ENCODE results near the gene PFAS.
A peak's percentile ranks its signal among the peaks of the same experiment; 100 is the strongest.
"Not testable (repeated sequence)": the region's sequence is repeated elsewhere in the genome, so short reads cannot be mapped to it uniquely, and the experiment has no call there.

PFAS gene, protein sequence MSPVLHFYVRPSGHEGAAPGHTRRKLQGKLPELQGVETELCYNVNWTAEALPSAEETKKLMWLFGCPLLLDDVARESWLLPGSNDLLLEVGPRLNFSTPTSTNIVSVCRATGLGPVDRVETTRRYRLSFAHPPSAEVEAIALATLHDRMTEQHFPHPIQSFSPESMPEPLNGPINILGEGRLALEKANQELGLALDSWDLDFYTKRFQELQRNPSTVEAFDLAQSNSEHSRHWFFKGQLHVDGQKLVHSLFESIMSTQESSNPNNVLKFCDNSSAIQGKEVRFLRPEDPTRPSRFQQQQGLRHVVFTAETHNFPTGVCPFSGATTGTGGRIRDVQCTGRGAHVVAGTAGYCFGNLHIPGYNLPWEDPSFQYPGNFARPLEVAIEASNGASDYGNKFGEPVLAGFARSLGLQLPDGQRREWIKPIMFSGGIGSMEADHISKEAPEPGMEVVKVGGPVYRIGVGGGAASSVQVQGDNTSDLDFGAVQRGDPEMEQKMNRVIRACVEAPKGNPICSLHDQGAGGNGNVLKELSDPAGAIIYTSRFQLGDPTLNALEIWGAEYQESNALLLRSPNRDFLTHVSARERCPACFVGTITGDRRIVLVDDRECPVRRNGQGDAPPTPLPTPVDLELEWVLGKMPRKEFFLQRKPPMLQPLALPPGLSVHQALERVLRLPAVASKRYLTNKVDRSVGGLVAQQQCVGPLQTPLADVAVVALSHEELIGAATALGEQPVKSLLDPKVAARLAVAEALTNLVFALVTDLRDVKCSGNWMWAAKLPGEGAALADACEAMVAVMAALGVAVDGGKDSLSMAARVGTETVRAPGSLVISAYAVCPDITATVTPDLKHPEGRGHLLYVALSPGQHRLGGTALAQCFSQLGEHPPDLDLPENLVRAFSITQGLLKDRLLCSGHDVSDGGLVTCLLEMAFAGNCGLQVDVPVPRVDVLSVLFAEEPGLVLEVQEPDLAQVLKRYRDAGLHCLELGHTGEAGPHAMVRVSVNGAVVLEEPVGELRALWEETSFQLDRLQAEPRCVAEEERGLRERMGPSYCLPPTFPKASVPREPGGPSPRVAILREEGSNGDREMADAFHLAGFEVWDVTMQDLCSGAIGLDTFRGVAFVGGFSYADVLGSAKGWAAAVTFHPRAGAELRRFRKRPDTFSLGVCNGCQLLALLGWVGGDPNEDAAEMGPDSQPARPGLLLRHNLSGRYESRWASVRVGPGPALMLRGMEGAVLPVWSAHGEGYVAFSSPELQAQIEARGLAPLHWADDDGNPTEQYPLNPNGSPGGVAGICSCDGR (N-terminal part only)

DNA sequence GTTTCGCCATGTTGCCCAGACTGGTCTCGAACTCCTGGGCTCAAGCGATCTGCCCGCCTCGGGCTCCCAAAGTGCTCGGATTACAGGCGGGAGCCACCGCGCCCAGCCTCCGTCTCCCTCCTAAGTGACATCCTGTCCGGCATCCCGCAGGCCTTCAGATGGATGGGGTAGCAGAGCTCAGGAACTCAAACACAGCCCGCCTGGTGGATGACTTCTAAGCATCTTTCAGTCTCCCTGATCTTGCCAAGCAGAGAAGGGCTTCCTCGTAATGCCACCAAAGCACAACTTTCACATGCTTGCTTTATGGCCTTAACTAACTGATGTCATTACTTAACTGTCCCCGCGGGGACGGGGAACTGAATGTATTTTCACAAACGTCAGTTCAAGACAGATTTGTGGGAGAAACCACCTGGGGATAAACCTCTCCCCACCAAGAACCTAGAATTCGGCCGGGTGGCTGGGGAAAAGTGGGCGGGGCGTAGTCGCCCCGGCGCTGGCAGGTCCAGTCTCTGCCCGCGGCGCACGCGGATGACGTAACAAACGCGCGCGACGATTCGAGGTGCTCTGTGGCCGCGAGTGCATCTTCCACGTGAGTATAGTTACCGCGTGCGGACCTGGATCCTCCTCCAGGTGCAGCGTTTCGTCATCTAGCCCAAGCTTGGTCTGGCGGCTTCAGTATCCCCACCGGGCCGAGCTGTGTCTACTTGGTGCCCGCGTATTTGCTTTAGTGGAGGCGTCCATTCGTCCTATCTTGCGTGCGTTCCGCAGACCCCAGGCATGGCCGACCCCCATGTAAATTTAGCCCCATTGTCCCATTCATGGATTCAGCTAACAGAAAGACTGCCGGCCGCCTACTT, at the start of gene PFAS:
TSS of gene PFAS (plus strand) at position 539 of the 857 bp plus-strand sequence. CDS start 4,649 bp downstream, outside the sequence.
- DNase-seq (ENCODE audit: low spot score) (peak; percentile 89), FAIRE-seq (no peak)

DNA sequence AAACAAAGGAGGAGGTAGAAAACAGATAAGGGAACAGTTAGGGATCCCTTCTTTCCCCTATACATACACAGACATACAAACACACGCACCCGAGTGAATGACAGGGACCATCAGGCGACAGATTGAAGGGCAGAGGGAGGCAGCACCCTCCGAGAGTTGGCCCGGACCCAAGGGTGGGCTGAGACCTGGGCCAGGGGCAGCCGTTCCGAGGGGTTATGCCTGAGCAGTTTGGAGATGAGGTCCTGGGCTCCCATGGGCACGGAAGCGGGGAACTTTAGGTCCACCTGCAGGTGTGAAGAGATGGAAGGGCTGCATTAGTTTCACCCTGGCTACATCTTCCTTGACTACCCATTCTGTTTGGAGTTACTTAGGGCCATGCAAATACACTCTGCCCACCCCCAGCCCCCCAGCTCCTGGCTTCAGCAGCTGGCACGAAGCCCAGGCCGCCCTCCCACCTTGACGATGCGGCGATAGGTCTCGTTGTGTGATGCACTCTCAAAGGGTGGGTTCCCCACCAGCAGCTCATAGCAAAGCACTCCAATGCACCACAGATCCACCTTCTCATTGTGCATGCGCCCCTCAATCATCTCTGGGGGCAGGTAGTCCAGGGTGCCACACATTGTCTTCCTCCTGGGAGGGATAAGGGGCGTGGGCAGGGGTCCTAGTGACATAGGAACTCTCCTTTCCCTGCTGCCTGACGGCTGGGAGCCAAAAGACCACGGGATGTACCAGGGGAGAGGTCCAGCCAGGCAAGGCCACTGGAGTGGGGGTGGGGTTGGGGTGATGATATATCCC, 44.1 kb upstream of the PFAS start:
- FAIRE-seq (no peak), DNase-seq (ENCODE audit: low spot score) (no peak)

DNA sequence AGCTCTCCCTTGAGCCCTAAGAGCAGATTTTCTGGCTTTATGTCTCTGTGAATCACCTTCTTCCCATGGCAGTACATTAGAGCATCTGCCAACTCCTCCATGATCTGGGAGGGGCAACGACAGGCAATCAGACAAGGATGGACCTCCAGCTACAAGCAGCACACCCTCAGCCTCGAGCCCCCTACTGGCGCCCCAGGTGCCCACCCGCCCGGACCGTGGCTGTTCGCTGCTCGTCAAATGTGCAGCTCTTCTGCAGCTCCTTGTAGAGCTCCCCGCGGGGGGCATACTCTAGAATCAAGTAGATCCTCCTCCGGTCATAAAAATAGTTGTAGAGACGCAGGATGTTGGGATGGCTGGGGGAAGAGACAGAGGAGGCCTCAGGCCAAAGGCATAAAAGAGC, 42.6 kb upstream of the PFAS start:
- DNase-seq (ENCODE audit: low spot score) (no peak), FAIRE-seq (no peak)

DNA sequence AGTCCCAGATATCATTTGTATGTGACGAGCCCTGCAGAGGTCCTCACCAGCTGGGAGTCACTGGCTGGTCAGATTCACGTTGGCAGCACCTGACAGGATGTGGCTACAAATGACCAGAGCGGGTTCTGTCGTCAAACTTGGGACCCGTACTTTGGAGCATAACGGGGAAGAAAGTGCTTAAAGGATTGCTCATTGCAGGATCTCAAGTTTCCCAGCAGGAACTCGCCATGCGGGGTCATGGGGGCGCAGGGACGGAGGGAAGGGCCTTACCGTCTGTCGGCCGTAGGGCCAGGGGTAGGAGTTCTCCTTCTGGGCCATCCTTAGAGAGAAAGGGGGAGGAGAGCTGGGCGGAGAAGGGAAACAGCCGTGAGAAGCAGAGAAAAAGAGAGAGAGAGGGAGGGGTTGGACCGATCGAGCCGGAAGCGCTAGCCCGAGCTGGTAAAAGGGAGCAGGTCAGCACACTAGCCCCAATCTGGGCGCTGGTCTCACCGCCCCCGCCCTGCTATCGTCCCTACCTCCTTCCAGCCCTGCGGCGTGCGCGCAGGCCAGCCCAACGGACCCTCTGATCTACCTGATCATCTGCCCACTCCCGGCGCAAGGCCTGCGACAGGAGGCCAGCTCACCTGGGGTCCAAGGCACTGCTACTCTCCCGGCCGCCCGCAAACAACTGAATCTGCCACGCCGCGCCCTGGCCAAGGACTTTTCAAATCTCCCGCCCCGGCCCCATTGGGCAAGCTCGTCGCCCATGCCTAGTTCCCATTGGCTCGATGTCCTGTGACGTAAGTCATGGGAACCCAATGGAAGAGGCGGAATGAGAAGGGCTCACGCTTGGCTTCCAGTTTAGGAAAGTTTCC, 39.0 kb upstream of the PFAS start, which contains the start of gene AURKB:
TSS of gene AURKB (minus strand) at position 669 of the 854 bp plus-strand sequence. CDS start at position 318, 351 bp downstream.
- no peak for FAIRE-seq
- DNase-seq (ENCODE audit: low spot score): peak; percentile 92

DNA sequence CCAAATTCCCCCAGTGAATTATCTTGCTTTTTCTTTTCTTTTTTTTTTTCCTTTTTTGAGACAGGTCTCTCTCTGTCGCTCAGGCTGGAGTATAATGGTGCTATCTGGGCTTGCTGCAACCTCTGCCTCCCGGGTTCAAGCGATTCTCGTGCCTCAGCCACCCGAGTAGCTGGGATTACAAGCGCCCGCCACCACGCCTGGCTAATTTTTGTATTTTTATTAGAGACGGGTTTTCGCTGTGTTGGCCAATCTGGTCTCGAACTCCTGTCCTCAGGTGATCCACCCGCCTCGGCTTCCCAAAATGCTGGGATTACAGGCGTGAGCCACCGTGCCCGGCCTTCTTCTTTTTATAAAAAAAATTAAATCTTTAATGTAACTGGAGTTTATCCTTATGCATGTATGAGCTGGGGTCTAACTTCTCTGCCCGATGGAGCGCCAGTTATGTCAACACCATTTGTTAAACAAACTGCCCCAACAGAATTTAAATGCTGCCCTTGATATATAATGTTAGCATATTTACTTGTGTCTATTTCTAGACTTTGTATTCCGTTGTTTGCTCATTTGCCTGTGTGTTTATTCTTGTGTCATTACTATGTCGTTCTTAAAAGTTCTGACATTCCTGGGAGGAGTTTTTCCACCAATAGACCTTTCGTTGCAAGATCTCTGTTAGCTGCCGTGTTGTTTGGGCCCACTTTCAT, 38.2 kb upstream of the PFAS start:
- FAIRE-seq (no peak), DNase-seq (ENCODE audit: low spot score) (no peak)

DNA sequence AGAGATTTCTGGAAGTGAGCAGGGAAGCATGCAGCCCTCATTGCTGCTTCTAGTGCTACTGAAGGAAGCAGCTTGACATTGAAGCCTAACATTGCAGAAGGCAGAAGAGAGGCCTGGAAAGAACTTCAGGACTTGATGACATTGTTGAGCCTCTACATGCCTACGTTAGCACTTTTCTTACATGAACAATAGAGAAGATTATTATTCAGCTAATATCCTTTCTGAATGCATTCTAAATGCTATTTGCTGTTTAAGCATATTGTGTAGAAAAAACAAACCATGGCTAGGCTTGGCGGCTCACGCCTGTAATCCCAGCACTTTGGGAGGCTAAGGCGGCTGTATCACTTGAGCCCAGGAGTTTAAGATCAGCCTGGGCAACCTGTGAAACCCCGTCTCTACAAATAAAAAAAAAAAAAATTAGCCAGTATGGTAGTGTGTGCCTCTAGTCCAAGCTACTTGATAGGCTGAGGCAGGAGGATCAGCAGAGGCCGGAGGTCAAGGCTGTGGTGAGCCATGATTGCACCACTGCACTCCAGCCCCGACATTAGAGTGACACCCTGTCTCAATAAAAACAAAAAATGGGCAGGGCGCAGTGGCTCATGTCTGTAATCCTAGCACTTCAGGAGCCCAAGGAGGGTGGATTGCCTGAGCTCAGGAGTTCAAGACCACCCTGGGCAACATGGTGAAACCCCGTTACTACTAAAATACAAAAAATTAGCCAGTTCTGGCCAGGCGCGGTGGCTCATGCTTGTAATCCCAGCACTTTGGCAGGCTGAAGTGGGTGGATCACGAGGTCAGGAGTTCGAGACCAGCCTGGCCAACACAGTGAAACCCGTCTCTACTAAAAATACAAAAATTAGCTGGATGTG, 36.5 kb upstream of the PFAS start:
- DNase-seq (ENCODE audit: low spot score): no peak

DNA sequence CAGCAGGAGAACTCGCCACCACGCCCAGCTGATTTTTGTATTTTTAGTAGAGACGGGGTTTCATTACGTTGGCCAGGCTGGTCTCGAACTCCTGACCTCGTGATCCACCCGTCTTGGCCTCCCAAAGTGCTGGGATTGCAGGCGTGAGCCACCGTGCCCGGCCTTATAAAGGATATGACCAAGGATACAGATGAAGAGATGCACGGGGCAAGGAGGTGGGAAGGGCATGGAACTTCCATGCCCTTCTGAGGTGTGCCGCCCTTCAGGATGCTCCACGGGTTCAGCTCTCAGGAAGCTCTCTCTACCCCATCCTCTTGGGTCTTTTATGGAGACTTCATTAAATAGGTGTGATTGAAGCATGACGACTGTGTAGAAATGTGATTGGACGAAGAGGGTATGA, 35.1 kb upstream of the PFAS start:
- FAIRE-seq; DNase-seq (ENCODE audit: low spot score): not testable (repeated sequence)

More for the DNA sequence above, 36.5 kb upstream of the PFAS start:
- no peak for FAIRE-seq

DNA sequence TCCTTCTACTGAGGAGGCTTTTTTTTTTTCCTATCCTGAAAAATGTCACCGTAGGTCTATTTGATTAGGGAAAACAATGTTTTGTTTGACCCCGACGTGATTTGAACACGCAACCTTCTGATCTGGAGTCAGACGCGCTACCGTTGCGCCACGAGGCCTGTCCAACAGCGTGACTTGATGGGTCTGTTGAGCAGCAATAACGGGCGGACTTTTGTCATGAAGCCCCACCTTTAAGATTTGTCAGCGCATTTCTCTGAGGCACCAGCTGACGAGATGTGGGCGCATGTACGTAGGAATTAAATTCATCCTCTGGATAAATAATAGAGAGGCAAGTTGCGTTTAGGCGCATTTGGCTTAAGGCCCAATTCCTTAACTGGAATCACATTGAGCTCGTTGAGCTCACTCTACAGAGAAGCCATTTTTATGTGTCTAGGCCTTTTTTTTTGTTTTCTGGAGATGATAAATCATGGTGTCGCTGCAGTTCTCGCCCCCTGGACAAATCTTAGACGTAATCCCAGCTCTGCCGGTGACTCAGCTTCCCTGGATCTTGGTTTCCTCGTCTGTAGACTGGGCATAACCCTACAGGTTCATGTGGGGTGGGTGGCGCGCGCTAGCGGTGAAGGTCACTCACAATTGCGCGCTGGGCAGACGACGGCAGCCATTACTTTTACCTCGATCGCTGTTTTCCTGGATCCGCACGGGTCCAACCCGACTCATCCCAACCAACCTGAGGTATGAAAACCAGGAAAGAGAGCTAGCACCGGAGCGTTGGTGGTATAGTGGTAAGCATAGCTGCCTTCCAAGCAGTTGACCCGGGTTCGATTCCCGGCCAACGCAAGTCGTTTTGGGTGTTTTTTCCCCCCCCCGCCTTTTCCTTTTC, 28.1 kb upstream of the PFAS start:
- DNase-seq (ENCODE audit: low spot score) (peak; percentile 65), FAIRE-seq (no peak)

DNA sequence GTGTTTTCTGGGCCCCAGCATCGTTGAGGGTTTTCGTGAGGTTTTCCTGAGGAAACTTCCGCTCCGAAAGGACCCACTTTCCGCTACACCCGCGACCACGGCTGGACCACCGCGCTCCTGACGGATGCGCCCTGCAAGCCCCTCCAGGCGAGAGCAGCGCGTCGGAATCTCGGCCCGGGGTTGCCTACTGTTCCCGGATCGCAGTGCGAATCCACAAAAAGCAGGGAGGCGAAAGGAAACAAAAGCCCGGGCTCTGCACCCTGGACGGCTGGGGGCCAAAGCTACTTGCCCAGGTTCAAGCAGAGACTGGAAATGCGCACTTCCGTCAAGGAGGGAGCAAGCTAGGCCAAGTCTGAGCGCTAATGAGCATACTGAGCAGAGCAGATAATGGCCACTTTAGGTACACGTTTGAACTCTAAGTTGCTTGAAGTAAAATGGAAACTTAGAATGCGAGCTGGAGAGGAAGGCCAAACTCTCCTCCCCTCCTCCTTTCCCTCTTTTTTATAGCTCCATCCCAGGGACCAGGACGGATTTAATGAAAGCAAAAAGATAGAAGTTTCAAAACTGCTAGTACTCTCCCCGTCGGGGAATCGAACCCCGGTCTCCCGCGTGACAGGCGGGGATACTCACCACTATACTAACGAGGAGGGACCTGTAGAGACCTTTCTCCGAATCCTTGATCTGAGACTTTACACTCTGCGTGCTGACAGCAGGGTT, 27.3 kb upstream of the PFAS start:
- DNase-seq (ENCODE audit: low spot score): peak; percentile 32

DNA sequence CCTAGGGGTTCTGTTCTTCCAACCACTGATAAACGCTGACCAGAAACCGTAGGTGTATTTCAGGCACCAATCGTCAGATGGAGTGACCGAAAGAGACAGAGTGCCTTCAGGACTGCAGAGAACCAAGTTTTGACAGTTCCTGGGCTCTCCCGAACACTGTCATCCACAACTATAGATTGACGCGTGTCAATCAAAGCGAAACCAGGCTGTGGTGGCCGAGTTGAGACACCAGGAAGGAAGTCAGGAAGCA, 26.8 kb upstream of the PFAS start:
- DNase-seq (ENCODE audit: low spot score): no peak
- FAIRE-seq: no peak

More for the DNA sequence above, 27.3 kb upstream of the PFAS start:
- FAIRE-seq: no peak

DNA sequence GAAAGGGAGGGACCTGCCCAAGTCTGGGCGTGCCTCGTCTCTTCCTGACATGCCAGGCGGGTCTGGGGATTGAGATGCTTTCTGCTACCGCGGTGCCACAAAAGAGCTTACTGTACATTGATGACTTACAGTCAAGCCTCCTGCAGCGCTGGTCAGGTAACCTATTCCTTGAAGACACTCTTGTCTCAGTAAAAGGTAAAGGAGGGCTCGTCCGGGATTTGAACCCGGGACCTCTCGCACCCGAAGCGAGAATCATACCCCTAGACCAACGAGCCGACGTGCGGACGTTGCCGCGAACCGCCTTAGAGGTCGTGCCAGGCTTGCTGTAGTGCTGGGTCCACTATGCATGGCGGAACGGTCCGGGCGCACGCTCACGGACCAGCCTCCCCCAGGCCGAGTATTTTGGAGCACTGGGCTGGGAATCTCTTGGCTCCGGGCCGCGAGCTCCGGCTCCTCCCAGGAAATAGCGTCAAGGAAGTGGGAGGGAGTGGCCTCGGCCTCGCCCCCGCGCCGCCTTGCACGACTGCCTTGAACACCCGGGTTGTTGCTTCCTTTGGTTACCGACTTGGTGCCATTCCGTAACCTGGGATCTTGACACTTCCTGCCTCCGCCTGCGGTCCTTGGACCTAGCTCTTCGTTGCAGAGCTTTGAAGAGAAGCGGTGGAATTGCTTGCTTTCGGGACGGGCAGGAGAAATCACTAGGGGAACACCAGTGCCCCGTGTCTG, 26.3 kb upstream of the PFAS start:
- DNase-seq (ENCODE audit: low spot score): peak; percentile 69
- no peak for FAIRE-seq

DNA sequence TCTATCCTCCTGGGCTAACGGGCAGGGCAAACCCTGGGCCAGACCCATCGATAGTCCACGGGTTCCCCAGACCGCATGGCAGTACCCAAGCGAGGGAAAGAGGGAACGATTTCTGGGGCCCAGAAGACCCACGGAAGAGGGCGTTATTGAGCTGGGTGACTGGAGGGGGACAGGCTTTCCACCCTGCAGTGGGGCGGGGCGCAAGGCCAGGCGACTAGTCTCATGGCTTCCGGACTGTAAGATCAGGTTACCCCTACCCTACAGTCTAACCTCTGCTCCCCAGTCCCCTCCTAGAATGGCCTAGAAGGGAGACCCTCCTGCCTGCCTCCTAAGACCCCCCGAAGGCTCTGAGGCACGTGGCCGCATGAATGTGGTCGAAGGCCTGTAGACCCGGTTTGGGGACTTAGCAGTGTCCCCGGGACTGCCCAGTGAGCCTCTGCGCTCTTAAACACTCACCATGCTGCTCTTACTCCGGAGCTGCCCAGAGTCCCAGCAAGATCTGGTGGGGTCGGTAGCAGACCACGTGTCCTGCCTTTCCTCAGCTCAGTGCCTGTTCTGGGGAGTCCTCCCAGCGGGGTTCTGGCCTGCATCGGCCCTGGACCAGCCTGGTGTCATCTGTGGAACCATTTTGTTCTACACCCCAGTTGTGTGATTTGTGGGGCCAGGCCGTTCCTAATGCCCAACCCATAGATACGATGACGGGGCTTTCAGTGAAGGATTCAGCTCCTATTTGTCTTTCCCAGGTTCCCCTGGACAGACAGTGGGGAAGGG, 25.5 kb upstream of the PFAS start:
- FAIRE-seq (no peak), DNase-seq (ENCODE audit: low spot score) (peak; percentile 20)

DNA sequence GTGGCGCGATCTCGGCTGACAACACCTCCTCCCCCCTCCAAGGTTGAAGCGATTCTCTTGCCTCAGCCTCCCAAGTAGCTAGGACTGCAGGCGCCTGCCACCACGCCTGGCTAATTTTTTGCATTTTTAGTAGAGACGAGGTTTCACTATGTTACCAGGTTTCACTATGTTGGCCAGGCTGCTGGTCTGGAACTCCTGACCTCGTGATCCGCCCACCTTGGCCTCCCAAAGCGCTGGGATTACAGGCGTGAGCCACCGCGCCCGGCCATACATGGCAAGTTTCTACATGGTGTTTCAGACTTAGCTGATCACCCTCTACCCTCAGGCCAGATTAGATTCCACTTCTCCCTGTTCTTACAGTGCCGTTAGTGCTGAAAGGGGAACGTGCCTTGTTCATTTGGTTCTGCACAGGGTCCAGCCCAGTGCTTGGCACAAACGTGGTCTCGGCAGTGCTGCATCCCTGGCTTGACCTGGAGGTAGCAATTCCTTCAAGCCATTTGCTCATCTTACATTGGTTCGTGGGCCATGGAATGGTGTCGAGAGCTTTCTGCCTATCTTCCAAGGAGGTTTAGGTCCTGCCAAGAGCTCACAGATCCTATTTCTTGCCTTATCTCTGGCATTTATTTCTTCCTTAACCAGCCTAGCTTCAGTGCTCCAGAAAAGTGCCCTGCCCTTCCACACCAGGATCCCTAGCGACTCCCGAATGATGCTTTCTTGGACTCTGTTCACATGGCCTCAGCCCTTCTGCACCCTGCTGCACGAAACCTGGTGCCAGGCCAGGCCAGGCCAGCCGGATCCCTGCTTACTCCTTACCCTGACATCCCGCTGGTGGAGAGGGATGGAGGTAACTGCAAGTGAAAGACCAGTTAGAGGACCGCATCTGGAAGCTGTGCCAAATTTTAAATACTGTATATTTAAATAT, 23.9 kb upstream of the PFAS start:
- DNase-seq (ENCODE audit: low spot score): no peak
- no peak for FAIRE-seq

Data from urothelium cell line (cell line).